Measurements from ENCODE around the gene LHX2.

Gene LHX2

DNA sequence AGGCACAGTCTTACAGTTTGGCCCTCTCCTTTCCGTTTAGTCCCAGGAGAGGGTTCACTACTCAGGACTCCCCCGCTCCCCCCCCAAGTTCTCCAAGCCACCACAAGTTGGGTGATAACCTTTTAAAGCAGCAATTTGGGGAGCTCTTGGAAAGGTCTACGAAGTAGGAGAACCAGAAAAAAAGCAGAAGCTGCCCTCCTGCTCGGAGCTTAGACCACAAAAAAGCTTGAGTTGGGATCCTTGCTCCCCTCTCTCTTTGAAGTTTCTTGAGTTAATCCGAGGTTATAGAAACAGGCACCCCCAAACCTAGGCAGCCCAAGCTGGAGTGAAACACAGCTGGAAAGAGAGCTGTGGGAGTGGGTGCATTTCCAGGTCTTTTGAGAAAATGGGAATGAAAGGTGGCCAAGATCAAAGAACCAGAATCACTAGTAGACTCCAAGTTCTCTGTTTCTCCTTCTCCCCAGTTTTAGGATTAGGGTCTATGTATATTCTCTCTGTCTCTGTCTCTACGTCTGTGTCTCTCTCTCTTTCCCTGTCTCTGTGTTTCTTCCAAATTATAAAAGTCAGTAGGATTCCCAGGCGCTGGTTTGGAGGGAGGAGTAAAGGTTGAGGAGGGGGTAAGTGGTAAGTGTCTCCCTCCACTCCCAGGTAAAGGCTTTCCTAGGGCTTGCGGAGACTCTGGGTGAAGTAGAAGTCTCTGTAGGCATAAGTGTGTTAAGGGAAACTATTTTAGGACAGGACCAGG, 2.8 kb downstream of the LHX2 start:
- no peak for DNase-seq

DNA sequence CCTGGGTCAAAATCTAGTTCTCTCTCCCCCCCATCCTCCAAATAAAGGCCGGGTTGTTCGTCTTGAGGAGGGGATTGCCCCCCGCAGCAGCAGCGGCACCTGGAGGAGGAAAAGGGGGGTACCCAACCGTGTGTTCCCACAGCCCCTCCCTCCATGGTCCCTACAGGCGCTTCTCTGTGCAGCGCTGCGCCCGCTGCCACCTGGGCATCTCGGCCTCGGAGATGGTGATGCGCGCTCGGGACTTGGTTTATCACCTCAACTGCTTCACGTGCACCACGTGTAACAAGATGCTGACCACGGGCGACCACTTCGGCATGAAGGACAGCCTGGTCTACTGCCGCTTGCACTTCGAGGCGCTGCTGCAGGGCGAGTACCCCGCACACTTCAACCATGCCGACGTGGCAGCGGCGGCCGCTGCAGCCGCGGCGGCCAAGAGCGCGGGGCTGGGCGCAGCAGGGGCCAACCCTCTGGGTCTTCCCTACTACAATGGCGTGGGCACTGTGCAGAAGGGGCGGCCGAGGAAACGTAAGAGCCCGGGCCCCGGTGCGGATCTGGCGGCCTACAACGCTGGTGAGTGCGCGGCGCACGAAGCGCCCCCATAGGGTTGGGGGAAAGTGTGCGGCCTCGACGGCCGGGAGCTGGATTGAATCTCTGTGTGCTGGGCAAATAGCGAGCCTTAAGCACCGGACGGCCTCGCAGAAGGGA, 3.5 kb downstream of the LHX2 start:
- DNase-seq, result no peak

- no peak for DNase-seq
Observed at GRCh38 chr9:124015661-124016131, 4.1 kb downstream of the LHX2 start.

DNA sequence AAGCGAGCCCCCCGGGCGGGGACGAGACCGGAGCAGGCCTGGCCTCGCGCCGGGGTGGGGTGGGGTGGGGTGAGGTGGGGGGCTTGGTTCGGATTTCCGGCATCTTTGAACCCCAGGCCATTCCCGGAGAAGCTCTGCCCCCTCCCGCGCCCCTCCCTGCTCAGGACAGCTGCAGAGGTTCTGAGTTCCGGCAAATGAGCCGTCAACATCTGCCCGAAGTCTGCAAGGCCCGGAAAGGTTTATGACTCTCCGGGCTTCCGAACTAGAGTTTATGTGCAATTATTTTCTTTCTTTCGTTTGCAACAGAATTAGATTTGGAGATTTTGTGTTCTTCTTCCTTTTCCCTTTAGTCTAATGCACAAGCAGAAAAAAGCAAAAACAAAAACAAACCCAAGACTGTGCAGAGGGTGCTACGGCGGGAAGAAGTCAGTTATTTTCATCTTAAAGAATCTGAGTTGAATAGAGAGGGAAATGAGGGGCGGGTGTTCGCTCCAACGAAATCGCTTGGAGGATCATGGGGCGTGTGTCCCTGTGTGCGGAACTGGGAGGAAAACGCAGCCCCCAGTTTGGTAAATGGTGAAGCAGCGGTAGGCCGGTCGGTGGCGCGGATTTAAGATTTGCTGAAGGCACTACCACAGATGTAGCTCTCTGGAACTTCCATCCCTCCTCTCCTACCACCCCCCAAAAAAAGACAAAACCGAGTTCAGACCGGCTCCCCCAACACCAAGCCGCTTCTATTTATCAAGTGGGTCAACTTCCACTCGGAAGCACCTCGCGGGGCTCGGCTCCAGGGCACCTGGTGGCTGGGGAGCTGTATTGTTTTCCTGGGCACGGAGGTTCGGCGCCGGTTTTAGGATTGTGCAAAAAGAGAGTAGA, 4.8 kb downstream of the LHX2 start:
- DNase-seq, result no peak

- DNase-seq, result no peak
Observed at GRCh38 chr9:124017051-124017928, 5.7 kb downstream of the LHX2 start.

DNA sequence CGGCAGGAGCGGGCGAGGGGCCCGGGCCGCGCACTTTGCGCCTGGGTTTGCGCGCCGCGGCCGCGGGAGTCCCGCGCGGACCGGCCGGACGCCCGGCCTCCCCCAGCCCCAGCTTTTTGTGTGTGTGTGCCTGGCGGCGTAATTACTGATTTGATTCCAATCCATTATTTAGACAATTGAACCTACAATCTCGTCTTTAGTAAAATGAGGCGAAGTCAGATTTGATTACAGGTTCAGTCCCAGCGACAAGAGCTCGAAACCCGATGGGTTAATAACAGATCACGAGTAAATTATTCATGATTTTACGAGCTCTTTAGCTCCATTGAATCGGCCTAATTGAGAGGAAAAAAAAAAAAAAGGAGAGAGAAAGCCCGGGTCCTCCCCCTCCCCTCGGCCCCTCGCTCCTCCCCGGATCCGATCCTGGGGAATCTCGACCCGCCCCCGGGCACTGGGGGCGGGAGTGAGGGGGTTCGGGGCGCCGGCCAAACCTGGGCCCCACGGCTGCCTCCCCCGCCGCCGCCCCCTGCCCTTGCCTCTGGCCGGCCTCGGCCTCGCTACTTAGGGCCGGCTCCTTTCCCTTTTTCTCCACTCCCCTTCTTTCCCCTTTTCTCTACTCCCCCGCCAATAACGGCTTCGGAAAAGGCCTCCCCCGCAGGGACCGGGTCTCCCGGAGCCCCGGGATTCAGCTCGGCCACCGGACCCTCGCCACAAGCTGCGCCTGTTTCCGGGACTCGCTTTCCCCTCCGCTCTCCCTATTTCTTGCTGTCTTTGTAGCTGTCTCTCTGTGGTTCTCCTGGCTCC, 6.6 kb downstream of the LHX2 start:
- no peak for DNase-seq

- no peak for DNase-seq
Observed at GRCh38 chr9:124018730-124019697, 7.4 kb downstream of the LHX2 start.

DNA sequence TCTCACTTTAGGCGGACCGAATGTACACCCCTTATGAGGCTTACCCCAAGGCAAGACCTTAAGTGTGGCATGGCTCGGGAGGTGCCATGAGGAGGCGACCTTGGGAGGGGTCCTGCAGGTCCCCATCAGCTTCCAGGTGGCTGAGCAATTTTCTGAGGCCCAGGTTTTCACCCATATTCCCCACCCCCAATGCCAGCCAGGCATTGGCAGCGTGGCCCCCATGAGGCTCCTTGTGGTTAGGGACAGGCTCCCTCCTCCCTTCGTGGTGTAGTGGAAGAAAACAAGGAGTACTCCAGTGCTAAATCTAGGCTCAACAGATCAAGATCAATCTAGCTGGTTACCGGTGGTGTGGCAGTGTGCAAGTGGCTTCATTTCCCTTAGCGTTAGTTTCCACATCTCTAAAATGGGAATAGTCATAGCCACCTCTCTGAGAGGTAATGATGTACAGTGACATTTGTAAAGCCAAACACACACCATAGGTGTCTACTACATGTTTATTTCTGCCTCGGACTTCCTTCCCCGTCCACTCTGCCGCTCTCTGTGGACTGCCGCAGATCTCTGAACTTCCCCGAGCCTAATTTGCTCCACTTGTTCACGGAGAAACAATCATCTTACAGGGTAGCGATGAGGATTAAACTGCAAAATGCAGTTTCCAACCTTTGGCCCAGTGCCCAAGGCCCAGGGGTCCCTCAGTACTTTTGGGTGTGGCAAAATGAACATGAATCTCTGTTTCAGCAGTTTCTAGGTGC, 8.4 kb downstream of the LHX2 start:
- DNase-seq, result no peak

- DNase-seq, result no peak
Observed at GRCh38 chr9:124020520-124021384, 9.2 kb downstream of the LHX2 start.

- DNase-seq, result no peak
Observed at GRCh38 chr9:124021385-124021769, 9.8 kb downstream of the LHX2 start.

GRCh38 chr9:124022201-124023121, 10.9 kb downstream of the LHX2 start:
- no peak for DNase-seq

GRCh38 chr9:124024107-124024506, 12.5 kb downstream of the LHX2 start:
- no peak for DNase-seq

DNA sequence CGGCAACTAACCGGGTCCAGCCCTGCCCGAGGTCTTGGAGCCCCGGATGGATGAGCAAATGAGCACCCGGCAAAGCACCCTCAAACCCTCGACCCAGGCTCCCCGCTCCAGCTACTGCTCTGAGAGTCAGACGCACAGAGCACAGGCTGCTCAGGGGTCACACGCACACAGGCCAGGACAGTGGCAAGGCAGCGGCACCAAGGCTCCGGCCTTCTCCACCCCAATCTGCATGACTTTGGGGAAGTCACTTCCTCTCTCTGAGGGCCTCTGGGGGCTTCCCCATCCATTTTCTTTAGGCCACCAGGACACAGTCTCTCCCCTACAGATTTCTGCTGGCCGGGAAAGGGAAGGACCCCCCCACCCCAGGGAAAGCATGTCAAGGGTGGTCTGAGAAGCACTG, 18.0 kb downstream of the LHX2 start:
- no peak for DNase-seq

DNA sequence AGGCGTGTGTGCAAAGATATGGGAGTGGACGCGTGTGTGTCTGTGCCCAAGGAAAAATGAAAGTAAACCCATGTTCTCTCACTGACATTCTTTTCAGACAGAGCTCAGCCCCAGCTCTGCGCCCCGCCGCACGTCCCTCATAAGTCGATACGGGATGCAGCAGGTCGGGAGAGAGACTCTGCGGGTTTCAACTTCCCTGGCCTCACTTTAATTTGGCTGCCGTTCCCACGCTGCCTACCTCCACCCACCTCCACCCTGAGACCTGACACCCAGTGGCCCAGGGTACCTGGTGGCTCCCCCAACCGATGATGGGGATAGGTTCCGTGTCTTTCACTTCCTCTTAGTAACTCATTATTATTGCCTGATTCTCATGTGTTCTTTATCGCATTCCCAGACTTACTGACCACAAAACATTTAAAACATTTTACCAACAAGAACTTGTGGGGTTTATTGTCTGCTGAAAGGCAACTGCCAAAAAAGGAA, 19.4 kb downstream of the LHX2 start:
- no peak for DNase-seq

DNA sequence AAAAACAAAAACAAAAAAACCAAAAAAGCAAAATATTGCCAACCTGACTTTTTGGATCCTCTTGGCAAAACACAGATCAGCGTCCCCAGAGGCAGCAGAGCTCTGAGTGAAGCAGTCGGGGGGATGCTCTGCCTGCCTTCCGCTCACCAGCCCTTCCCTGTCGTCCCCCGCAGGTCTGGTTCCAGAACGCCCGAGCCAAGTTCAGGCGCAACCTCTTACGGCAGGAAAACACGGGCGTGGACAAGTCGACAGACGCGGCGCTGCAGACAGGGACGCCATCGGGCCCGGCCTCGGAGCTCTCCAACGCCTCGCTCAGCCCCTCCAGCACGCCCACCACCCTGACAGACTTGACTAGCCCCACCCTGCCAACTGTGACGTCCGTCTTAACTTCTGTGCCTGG, 20.7 kb downstream of the LHX2 start:
- no peak for DNase-seq

DNA sequence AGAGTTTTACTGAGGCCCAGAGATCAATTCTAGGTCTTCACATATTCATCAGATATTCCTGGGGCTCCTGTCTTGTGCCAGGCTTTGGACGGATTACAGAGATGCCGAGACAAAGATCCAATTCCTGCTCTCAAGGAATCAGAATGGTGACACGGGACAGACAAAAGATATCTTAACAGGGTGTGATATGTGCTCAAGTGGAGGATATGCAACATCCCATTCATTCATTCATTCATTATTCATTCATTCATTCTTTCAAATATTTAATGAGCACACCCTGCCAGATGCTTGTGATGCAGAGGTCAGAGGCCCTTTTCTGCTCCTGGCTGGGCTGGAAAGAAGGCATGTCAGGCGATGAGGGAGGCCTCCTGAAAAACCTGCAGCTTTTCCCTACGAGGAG, 21.8 kb downstream of the LHX2 start:
- DNase-seq, result no peak

DNA sequence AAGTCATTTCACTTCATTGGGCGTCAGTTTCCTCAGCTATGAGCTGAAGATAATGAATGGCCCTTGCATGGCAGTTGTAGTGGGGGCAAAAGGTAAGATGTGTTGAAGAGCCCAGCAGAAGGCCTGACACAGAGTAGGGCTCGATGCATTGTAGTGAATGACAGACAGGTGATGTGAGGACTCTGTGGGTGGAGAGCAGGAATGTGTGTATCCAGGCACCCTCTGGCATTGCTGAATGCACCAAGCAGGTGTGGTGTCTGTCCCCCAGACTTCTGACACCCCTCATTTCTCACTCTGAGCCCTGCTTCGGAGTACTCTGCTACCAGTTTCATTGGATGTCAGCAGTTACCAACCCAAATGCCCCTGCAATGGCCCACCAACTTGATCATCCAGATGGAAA, 22.4 kb downstream of the LHX2 start:
- no peak for DNase-seq
